ENCODE results near the gene ASTL.

The ASTL gene

GRCh38 chr2:96083064-96083939 is 55.0 kb downstream of the ASTL start:
- no peak overlapping the region for H3K4me3 ChIP-seq (ENCODE audit: low read depth, low read length)
- no peak for TF ChIP-seq CTCF (IDR thresholded peaks at IDR 0.05; ENCODE audit: borderline replicate concordance, insufficient read depth, low read depth, low read length)

- no peak for TF ChIP-seq CTCF (IDR thresholded peaks at IDR 0.05; ENCODE audit: borderline replicate concordance, insufficient read depth, low read depth, low read length)
- no peak overlapping the region for H3K4me3 ChIP-seq (ENCODE audit: low read depth, low read length)
Observed at GRCh38 chr2:96082211-96083063, 55.9 kb downstream of the ASTL start.

- no peak overlapping the region for H3K4me3 ChIP-seq (ENCODE audit: low read depth, low read length)
- no peak for TF ChIP-seq CTCF (IDR thresholded peaks at IDR 0.05; ENCODE audit: borderline replicate concordance, insufficient read depth, low read depth, low read length)
Observed at GRCh38 chr2:96081042-96081441, 57.3 kb downstream of the ASTL start.

- H3K4me3 ChIP-seq (ENCODE audit: low read depth, low read length): no peak overlapping the region
- no peak for TF ChIP-seq CTCF (IDR thresholded peaks at IDR 0.05; ENCODE audit: borderline replicate concordance, insufficient read depth, low read depth, low read length)
Observed at GRCh38 chr2:96075199-96075771, 63.0 kb downstream of the ASTL start.

GRCh38 chr2:96074156-96074555 is 64.1 kb downstream of the ASTL start:
- no peak for TF ChIP-seq CTCF (IDR thresholded peaks at IDR 0.05; ENCODE audit: borderline replicate concordance, insufficient read depth, low read depth, low read length)
- no peak overlapping the region for H3K4me3 ChIP-seq (ENCODE audit: low read depth, low read length)

GRCh38 chr2:96073170-96073775 is 65.0 kb downstream of the ASTL start:
- TF ChIP-seq CTCF (IDR thresholded peaks at IDR 0.05; ENCODE audit: borderline replicate concordance, insufficient read depth, low read depth, low read length): no peak
- H3K4me3 ChIP-seq (ENCODE audit: low read depth, low read length): no peak overlapping the region
